GM23248 (cell line): ENCODE results near the gene ADAMTSL3.
"Not testable (repeated sequence)": the region's sequence is repeated elsewhere in the genome, so short reads cannot be mapped to it uniquely, and the experiment has no call there.

ENCODE experiments used
- EZH2 ChIP-seq: fragments of 200-600 bp; sonication (generic); IDR thresholded peaks from 2 replicates; pipeline ENCODE4 v1.6.1; 2018; ENCODE audit warnings: antibody characterized with exemption, mild to moderate bottlenecking; ENCODE audit not compliant: insufficient read depth, poor library complexity, severe bottlenecking
- EZH2phosphoT487 ChIP-seq: fragments of 200-600 bp; sonication (generic); IDR thresholded peaks from 2 replicates; pipeline ENCODE4 v1.6.1; 2018; ENCODE audit warnings: antibody characterized with exemption, moderate library complexity, mild to moderate bottlenecking, low read depth; ENCODE audit not compliant: insufficient read depth

GRCh38 chr15:84049480-84049879, 395.6 kb downstream of the ADAMTSL3 start:
- TF ChIP-seq EZH2, EZH2phosphoT487: not testable (repeated sequence)
